ENCODE results near the gene RALY. TPM values are rescaled to one million over a fixed set of nuclear protein-coding genes. Genes with fewer than 3 reads are reported as not detected.

Gene RALY
- polyA plus RNA-seq, 2 of the 4 experiments (the other 2 are of a cell fraction): 63.4 to 102 TPM

DNA sequence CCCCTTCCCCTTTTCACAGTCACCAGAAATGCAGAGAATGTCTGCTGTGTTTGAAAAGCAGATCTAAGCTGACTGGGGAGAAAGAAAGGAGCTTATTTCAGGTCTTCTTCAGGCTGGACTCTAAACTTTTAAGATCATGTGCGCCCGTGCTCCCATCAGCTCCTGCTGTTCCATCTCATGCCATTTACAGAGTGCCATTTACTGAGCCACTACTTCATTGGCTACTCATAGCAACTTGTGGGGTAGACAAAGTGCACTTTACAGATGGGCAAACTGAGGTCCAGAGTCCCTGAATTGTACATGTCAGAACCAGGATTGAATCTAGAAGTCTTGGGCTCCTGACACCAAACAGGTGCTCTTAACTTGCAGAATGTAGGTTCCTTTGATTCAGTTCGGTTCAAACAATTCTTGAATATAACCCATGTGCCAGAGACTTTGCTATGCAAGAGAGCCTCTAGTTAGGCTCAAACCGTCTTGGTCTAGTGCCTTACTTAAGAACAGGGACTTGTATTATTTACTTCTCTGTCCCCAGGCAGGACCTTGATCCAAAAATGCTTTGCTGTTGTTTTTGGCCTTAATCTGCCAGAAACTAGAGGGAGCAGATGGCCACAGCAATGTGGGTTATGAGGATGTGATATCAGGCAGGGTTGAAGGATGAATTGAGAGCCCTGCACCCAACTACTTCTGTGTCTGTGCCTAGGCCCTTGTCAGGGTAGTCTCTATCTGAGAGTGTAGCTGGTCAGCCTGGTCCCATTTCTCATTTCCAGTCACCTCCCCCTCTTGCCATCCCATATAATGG lies 56.4 kb downstream of the RALY start:
- no peak overlapping the region for H3K4me3 ChIP-seq
- FAIRE-seq: no peak
- CTCF ChIA-PET: interaction anchor here (0.8 to 5.3 kb wide), 4 partner anchors 8 to 80 kb away, joined by 3 to 30 read pairs (median 4); no protein-coding TSS in a partner anchor

DNA sequence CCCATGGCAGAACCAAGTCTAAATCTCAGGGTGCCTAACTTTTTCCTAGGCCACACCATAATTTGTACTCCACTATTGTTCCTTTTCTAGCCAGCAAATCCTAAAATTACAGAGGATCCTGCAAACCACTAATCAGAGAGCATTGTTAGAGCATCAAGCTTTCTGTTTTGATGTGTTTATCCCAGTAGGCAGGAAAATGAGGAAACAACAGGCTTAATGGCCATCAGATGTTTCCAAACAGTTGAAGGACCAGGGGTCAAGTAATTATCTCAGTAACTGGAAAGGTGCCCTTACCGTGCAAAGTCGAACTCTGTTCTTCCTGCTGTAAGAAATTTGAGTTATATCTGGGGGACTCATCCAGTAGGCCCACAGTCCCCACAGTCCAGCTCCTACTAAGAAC lies 58.7 kb downstream of the RALY start:
- Histone ChIP-seq H3K4me1 (no peaks in the 10 kb centered on the region), H3K4me2 (no peak overlapping the region), H3K9me3 (no peaks in the 10 kb centered on the region), H3K4me3 (no peak overlapping the region), H3K27ac (no peak overlapping the region)
- no peak for TF ChIP-seq GATA3 (IDR thresholded peaks at IDR 0.05; ENCODE audit: borderline replicate concordance)
- TF ChIP-seq CEBPB (IDR thresholded peaks at IDR 0.05): no peak
- TF ChIP-seq, protein P1, sequence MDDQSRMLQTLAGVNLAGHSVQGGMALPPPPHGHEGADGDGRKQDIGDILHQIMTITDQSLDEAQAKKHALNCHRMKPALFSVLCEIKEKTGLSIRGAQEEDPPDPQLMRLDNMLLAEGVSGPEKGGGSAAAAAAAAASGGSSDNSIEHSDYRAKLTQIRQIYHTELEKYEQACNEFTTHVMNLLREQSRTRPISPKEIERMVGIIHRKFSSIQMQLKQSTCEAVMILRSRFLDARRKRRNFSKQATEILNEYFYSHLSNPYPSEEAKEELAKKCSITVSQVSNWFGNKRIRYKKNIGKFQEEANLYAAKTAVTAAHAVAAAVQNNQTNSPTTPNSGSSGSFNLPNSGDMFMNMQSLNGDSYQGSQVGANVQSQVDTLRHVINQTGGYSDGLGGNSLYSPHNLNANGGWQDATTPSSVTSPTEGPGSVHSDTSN (IDR thresholded peaks at IDR 0.05): no peak
- TF ChIP-seq FOSL2 (IDR thresholded peaks at IDR 0.05): no peak
- TF ChIP-seq FOSL2 (CRISPR knock-in tag; IDR thresholded peaks at IDR 0.05): no peak
- TF ChIP-seq HEYL (CRISPR knock-in tag; IDR thresholded peaks at IDR 0.05): no peak
- no peak for TF ChIP-seq SREBF2 (IDR thresholded peaks at IDR 0.05)
- TF ChIP-seq NR3C1 (IDR thresholded peaks at IDR 0.05): no peak
- TF ChIP-seq ZNF302 (CRISPR knock-in tag; IDR thresholded peaks at IDR 0.05): no peak
- no peak for TF ChIP-seq KDM5A (IDR thresholded peaks at IDR 0.05)
- no peak for TF ChIP-seq FOXS1 (CRISPR knock-in tag; IDR thresholded peaks at IDR 0.05)
- TF ChIP-seq CBX2 (IDR thresholded peaks at IDR 0.05; ENCODE audit: borderline replicate concordance, low read depth): no peak
- TF ChIP-seq CHD4 (IDR thresholded peaks at IDR 0.05; ENCODE audit: borderline replicate concordance): no peak
- TF ChIP-seq RCOR1 (IDR thresholded peaks at IDR 0.05; ENCODE audit: low read depth, low read length): no peak
- no peak for TF ChIP-seq CHD2 (IDR thresholded peaks at IDR 0.05; ENCODE audit: low read length, partially characterized antibody)
- no peak for TF ChIP-seq EHF (CRISPR knock-in tag; IDR thresholded peaks at IDR 0.05)
- no peak for TF ChIP-seq POLR2AphosphoS2 (conservative IDR thresholded peaks at IDR 0.05; ENCODE audit: low read length)
- no peak for TF ChIP-seq MAFK (IDR thresholded peaks at IDR 0.05; ENCODE audit: partially characterized antibody)
- 100% methylated on average over 2 of the region's 2 CpGs for WGBS (ENCODE audit: missing lambda C conversion rate)
- ChIA-PET POLR2A (no interaction called here), CTCF (interaction anchor here (5.3 kb wide), 1 partner anchor 17 kb away, joined by 30 read pairs; no protein-coding TSS in a partner anchor)
- ATAC-seq (no peak), DNase-seq (ENCODE audit: low read depth in 1 of 2, low spot score in 1 of 2) (no peak), FAIRE-seq (no peak)

More for the DNA sequence above, 56.4 kb downstream of the RALY start:
- WGBS (ENCODE audit: missing lambda C conversion rate): 89% methylated on average over 4 of the region's 4 CpGs
- Histone ChIP-seq H3K27ac (no peak overlapping the region), H3K9me3 (no peaks in the 10 kb centered on the region), H3K4me2 (no peak overlapping the region), H3K4me1 (peaks cover 12% of the 10 kb centered on the region; the same call in 2 of the 3 replicates)
- TF ChIP-seq, protein P2, sequence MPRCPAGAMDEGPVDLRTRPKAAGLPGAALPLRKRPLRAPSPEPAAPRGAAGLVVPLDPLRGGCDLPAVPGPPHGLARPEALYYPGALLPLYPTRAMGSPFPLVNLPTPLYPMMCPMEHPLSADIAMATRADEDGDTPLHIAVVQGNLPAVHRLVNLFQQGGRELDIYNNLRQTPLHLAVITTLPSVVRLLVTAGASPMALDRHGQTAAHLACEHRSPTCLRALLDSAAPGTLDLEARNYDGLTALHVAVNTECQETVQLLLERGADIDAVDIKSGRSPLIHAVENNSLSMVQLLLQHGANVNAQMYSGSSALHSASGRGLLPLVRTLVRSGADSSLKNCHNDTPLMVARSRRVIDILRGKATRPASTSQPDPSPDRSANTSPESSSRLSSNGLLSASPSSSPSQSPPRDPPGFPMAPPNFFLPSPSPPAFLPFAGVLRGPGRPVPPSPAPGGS (IDR thresholded peaks at IDR 0.05): no peak
- TF ChIP-seq MAZ (IDR thresholded peaks at IDR 0.05; ENCODE audit: borderline replicate concordance, low read depth, low read length) (no peak), HEYL (CRISPR knock-in tag; IDR thresholded peaks at IDR 0.05) (no peak), ZFP36 (IDR thresholded peaks at IDR 0.05; ENCODE audit: borderline replicate concordance, partially characterized antibody) (no peak), CHD2 (IDR thresholded peaks at IDR 0.05; ENCODE audit: low read length, partially characterized antibody) (no peak), MAFK (IDR thresholded peaks at IDR 0.05; ENCODE audit: partially characterized antibody) (no peak), NPAS2 (CRISPR knock-in tag; IDR thresholded peaks at IDR 0.05; ENCODE audit: borderline replicate concordance) (no peak), FOSB (CRISPR knock-in tag; IDR thresholded peaks at IDR 0.05) (no peak), JUN (IDR thresholded peaks at IDR 0.05) (no peak), MYC (IDR thresholded peaks at IDR 0.05; ENCODE audit: borderline replicate concordance, low read length) (no peak), KDM5A (IDR thresholded peaks at IDR 0.05) (no peak), KDM1A (IDR thresholded peaks at IDR 0.05; ENCODE audit: low read depth) (no peak), EP300 (IDR thresholded peaks at IDR 0.05) (no peak)
- TF ChIP-seq, protein P3, sequence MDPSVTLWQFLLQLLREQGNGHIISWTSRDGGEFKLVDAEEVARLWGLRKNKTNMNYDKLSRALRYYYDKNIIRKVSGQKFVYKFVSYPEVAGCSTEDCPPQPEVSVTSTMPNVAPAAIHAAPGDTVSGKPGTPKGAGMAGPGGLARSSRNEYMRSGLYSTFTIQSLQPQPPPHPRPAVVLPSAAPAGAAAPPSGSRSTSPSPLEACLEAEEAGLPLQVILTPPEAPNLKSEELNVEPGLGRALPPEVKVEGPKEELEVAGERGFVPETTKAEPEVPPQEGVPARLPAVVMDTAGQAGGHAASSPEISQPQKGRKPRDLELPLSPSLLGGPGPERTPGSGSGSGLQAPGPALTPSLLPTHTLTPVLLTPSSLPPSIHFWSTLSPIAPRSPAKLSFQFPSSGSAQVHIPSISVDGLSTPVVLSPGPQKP (IDR thresholded peaks at IDR 0.05; ENCODE audit: low read depth, low read length): no peak
- TF ChIP-seq, protein P4, sequence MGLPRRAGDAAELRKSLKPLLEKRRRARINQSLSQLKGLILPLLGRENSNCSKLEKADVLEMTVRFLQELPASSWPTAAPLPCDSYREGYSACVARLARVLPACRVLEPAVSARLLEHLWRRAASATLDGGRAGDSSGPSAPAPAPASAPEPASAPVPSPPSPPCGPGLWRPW (IDR thresholded peaks at IDR 0.05): no peak
- TF ChIP-seq, protein P5, sequence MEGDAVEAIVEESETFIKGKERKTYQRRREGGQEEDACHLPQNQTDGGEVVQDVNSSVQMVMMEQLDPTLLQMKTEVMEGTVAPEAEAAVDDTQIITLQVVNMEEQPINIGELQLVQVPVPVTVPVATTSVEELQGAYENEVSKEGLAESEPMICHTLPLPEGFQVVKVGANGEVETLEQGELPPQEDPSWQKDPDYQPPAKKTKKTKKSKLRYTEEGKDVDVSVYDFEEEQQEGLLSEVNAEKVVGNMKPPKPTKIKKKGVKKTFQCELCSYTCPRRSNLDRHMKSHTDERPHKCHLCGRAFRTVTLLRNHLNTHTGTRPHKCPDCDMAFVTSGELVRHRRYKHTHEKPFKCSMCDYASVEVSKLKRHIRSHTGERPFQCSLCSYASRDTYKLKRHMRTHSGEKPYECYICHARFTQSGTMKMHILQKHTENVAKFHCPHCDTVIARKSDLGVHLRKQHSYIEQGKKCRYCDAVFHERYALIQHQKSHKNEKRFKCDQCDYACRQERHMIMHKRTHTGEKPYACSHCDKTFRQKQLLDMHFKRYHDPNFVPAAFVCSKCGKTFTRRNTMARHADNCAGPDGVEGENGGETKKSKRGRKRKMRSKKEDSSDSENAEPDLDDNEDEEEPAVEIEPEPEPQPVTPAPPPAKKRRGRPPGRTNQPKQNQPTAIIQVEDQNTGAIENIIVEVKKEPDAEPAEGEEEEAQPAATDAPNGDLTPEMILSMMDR (IDR thresholded peaks at IDR 0.05): no peak
- POLR2A ChIA-PET: no interaction called here
- ATAC-seq (no peak), DNase-seq (ENCODE audit: low read depth in 1 of 2, low spot score in 1 of 2) (no peak)
